HTERT RPE-1 (cell line): ENCODE measurements around the gene LRP11.
"Not testable (repeated sequence)": the region's sequence is repeated elsewhere in the genome, so short reads cannot be mapped to it uniquely, and the experiment has no call there.

Source experiments
- in situ Hi-C: fragments of 300-500 bp; cut with MboI; formaldehyde crosslinking; loops from 4 replicates; pipeline ENCODE4 v1.14.3; 2020; ENCODE audit warnings: low sequenced_read_pairs

The LRP11 gene

DNA sequence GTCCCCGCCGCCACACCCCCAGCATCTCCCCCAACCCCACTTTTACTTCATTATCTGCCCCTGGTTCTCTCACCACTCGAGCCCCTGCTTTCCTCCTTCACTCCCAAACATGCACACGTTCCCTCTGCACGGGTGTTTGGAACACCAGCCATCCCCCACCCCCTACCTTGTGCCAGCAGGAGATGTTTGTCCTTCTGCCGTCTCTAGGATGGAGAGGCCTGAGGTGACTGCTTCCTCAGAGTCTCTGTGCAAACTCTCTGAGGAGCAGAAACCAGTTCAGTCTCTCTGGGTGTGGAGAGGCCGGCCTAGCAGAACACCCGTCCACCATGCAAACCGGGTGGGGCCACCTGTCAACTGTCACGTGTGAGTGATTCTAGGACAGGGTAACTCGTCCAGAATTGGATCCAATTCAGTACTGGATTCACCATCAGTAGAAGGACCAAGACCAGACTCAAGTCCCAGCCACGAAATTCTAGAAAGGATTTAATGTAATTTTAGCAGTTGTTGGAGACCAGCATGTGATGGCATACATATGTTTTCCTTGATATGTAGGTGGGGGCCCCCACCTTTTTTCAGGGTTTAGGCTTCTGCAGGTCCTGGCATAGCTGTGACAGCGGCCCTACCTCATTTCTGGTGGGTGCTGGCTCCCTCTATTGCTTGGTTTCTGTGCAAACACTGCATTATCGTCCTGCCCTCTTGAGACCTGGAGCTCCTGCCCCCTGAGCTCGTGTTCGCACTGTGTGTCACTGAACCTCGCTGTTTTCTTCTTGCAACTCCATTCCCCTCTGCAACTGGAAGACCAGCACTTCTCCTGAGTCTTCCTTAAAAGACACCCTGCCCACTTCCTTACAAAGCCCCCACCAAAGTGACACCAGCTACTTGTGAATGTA is 33.9 kb upstream of the LRP11 start, which contains the start of gene RAET1E:
Gene RAET1E, minus strand, starts transcription at position 259 of the 890 bp plus-strand sequence. CDS start 7,212 bp downstream, outside the sequence.
- in situ Hi-C loops = no loop called here

DNA sequence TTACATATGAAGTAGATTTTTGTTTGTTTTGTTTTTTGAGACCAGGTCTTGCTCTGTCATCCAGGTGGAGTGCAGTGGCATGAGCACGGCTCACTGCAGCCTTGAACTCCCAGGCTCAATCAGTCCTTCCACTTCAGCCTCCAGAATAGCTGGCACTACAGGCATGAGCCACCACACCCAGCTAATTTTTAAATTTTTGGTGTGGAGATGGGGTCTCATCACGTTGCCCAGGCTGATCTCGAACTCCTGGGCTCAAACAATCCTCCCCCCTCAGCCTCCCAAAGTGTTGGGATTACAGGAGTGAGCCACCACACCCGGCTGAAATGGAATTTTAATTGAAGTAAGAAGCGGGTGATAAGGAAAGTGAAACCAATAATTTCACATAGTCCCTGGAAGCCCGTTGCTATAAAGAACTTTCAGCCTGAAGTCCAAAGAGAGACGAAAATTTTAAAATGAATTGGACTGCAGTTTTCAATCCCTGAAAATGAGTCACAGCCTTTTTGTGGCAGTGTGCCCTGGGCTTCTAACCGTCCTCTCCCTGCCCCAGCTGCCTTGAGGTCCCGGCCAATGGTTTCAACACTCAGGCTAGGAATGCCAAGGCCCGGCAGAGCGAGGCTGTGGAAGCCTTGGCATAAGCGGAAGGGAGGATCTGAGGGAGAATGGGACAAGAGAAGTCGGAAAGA is 33.0 kb upstream of the LRP11 start:
- in situ Hi-C loops = no loop called here

DNA sequence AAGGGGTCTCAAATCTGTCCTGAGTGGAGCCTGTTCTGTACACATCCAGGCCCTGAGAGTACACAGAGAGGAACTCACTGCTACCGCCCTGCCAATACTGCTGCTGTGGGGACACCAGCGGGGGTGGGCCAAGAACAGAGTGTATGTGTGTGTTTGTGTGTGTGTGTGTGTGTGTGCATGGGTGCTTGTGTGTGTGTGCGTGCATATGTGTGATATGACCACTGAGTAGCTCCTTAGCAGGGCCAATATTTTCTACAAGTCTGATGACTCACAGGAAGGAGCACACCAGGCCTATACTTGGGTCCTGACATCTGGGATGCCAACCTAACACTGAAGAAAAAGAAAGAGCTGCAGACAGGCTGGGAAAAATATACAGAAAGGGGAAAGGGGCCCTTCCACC is 32.3 kb upstream of the LRP11 start:
- in situ Hi-C loops = no loop called here

DNA sequence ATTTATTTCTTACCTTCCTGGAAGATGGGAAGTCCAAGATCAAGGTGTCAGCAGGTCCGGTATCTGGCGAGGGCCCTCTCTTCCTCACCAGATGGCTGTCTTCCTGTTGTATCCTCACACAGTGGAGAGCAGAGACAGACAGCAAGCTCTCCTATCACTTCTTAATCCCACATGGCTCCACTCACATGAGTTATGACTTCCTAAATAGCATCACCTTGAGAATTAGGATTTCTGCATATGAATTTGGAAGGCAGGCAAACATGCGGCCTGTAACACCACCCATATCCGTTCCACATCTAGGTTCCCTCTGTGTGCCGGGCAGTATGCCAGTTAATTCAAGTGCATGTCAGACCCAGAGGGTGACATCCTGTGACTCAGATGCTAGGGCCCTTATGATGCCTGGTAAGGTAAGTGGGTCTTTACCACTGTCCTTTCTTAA is 31.7 kb upstream of the LRP11 start:
- in situ Hi-C loops = no loop called here

DNA sequence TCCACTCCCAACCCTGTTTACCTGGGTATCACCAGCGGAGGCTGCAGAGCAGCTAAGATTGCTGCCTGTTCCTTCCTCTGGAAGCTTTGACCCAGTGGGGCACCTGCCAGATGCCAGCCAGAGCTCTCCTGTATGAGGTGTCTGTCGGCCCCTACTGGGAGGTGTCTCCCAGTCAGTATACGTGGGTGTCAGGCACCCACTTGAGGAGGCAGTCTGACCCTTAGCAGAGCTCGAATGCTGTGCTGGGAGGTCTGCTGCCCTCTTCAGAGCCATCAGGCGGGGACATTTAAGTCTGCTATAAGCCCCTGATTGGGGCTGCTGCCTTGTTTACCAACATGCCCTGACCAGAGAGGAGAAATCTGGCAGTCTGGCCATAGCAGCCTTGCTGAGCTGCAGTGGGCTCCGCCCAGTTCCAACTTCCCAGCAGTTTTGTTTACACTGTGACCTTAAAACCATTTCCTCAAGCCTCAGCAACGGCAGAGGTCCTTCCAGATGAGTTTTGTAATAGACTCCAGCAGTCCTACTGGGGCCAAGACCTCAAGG is 31.0 kb upstream of the LRP11 start:
- in situ Hi-C loops = no loop called here

DNA sequence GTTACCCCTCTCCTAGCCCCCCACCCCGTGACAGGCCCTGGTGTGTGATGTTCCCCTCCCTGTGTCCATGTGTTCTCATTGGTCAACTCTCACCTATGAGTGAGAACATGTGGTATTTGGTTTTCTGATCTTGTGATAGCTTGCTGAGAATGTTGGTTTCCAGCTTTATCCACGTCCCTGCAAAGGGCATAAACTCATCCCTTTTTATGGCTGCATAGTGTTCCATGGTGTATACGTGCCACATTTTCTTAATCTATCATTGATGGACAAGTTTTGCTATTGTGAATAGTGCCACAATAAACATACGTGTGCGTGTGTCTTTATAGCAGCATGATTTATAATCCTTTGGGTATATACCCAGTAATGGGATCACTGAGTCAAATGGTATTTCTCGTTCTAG is 27.7 kb upstream of the LRP11 start:
- in situ Hi-C loops = not testable (repeated sequence)

DNA sequence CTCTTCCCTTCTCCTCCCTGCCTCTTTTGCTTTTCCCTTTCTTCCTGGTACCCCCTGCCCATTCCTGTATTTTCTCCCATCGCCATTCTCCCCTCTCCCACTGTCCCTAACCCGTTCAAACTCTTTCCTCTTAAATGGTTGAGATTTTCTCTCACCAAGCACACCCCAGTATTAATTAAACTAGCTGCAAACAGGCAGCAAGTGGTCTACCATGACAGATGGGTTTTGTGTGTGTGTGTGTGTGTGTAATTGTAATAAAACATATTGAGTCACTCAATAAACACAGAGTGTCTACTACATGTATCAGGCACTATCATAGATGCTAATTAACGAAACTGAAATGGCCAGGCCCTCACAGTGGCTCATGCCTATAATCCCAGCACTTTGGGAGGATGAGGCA is 27.1 kb upstream of the LRP11 start:
- in situ Hi-C loops = no loop called here

DNA sequence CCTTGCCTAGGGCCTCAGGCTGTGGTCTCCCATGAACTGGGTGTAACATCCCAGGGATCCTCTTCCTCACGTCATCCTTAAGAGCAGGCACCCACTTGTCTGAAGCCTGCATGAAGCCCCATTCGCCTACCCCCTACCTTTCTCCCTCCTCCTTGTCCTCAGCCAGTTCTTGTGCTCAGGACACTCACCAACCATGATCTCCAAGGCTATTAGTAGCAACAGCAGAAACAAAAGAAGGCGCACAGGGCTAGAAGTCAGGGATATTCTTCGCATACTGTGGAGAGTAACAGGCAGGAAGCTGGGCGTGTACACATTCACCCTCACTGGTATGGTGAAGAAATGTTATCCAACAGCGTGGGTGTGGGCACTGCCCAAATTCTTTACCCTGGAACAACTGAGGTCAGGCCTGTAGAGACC is 26.5 kb upstream of the LRP11 start:
- in situ Hi-C loops = no loop called here

DNA sequence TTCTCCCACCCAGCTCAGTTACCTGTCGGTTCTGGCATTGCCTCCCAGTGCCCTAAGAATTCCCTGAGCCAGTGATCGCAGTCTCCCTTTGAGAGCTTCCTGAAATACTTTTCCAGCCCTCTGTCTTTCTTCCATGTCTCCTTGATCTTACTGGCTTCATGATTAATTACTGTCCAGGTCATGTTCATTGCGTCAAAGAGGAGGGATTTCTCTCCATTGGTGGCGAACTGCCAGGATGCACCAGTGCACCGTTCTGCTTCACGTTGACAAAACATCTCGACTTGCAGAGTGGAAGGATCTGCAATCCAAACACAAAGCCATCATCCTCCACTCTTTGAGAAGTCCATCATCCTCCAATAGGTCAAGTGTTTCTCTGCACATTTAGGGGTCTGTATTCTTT is 25.2 kb upstream of the LRP11 start:
- in situ Hi-C loops = no loop called here

DNA sequence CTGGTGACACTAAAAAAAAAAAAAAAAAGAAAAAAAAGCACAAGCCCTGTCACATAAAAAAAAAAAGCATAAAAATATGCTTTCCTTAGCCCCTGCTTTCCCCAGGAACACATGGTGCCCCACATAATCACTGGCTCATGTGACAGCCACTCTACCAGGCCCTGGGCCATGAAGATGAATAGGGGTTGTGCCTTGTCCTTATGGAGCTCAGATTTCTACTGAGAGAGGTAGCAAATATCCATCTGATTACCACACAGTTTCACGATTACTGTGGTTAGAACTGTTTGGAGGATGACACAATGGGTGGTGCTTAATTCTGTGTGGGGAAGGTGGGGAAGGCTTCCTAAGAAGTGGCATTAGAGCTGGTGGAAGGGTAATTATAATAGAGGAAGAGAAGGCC is 24.5 kb upstream of the LRP11 start:
- in situ Hi-C loops = no loop called here

DNA sequence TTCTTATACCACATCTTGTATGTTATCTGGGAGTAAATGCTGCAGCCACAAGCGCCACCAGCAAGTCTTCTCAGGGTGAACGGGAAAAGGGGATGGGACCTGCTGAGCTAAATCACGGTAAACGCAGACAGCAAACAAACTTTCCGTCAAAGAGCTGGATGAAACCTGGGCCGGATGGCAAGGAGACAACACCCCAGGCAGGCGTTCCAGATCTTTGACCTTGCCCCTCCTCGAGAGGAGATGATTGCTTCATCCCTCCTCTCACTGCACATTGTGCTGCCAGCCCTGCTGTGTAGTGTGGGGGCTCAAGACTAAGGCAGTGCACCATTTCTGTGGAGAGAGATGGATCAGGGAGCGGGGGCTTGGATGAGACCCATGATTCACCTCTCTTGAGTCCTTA is 23.9 kb upstream of the LRP11 start:
- in situ Hi-C loops = no loop called here

DNA sequence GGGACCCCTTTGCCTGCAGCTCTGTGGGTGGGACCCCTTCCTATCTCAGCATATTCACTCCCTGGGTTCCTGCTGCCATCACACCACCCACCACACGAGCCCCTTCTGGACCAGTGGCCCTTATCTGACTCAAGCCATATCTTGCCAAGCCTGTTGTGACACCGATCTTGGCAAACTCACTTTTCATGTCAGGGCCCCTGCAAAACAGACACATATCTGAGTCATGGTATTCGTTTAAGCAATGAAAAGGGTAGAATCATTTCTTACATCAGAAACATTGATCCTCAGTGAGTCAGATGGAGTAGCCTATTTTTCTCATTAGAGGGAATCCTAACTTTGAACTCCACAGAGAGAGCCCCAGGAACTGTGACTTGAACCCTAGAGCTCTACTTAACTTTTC is 23.2 kb upstream of the LRP11 start:
- in situ Hi-C loops = no loop called here

DNA sequence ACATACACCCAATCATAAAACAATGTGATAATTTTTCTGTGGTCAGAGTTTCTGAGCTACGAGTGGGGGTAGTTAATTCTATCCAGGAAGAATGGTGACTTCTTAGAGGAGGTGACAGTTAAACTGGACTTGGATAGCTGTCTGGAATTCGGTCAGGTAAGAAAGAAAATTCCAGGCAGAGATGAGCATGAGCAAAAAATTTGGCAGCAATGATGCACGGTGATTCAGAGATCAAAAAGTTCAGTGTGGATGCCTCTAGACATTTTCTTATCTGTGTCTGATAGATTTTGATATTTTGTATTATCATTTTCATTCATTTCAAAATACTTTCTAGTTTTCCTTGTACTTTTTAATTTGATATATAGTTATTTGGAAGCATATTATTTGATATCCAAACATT is 21.7 kb upstream of the LRP11 start:
- in situ Hi-C loops = no loop called here

DNA sequence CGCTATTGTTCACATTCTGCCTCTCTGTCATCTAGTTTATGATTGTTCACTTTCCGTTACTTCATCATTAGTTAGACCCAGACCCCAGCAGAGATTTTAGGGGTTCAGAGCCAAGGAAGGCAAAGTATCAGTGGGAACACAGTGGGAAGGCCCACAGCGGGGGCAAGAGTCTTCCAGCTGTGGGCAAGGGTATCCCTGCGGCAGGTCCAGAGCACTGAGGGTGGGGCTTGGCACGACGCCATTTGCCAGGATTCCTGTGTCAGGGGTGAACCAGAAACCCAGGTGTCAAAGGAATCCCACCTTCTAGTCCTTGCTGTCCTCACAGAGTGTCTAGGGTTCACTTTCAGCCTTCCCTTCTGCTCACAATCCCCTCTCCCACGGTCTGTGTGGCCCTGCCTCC is 20.5 kb upstream of the LRP11 start:
- in situ Hi-C loops = no loop called here

DNA sequence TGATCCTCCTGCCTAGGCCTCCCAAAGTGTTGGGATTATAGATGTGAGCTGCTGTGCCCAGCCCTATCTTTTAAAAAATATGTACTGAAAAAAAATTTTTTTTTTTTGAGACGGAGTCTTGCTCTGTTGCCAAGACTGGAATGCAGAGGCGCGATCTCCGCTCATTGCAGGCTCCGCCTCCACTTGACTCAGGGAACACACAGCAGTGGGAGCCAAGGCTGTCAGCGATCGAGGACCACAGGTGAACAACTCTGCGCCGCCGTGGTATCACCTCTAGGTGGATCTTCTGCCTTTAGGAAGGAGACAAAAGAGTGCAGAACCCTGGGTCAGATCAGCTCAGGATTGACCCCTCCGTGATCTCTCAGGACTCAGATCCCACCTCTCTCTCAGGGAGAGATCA is 20.1 kb upstream of the LRP11 start:
- in situ Hi-C loops = no loop called here

DNA sequence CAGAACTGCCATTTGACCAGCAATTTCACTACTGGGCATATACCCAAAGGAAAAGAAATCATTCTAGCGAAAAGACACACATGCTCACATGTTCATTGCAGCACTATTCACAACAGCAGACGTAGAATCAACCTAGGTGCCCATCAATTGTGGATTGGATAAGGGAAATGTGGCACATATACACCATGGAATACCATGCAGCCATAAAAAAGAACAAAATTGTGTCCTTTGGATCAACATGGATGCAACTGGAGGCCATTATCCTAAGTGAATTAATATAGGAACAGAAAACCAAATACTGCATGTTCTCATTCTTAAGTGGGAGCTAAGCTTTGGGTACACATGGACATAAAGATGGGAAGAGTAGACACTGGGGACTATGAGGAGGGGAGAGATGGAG is 17.7 kb upstream of the LRP11 start:
- in situ Hi-C loops = no loop called here

DNA sequence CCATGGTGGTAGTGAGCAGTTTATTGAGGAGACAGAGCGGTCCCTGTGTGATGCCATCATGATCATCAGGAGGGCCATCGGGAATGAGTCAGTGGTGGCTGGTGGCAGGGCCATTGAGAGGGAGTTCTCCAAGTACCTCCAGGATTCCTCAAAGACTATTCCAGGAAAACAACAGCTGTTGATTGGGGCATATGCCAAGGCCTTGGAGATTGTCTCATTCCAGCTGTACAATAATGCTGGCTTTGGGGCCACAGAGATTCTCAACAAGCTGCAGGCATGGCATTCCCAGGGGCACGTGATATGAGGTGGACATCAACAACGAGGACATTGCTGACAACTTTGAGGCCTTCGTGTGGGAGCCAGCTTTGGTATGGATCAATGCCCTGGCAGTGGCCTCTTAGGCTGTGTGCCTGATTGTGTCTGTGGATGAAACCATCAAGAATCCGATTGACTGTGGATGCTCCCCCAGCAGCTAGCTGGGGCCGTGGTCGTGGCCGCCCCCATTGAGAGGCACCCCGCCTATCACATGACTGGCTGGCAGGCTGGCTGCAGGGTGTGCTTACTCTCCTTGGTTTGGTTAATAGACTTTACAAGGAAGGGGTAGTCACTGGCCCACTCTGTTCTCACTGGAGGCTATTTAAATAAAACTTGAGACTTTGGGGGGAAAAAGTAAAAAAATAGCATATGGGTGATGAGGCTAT is 17.1 kb upstream of the LRP11 start:
- in situ Hi-C loops = no loop called here

DNA sequence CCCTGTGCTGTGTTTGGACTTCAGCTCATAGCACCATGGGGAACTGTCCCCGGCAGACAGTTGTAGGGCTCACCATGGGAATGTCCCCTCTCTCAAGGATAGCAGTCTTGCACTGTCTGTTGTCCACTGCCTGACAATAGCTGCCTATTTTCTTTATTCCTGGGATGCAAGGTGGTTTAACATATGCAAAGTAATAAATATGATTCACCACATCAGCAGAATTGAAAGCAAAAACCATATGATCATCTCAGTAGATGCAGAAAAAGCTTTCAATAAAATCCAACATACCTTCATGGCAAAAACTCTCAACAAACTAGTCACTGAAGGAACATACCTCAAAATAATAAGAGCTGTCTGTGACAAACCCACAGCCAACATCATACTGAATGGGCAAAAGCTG is 13.5 kb upstream of the LRP11 start:
- in situ Hi-C loops = no loop called here

DNA sequence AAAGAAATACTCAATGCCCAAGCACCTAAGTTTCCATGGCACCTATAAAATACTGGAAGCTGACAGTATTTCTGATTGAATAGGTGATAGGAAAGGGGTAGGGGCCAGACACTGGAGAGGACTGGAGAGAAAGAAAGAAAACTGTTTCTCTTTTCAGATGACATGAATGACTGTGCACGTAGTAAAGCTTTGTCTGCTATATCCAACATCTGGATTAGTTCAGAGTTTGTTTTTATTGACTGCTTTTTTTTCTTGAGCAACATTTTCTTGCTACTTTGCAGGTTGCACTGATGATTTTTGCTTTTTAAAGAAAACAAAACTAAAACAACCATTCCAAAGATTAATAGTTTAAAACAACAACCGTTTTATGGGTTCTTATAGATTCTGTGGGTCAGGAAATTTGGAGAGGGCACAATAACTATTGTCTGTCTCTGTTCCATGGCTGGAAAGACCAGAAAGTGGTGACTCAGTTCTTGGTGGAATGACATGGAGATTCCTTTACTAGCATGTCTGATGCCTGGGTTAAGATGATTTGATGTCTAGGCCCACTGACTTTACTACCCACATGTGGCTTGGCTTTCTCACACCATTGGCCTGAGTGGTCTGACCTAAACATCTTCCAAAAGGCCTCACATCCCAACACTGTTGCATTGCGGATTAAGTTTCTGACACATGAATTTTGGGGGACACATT is 12.2 kb upstream of the LRP11 start:
- in situ Hi-C loops = no loop called here

DNA sequence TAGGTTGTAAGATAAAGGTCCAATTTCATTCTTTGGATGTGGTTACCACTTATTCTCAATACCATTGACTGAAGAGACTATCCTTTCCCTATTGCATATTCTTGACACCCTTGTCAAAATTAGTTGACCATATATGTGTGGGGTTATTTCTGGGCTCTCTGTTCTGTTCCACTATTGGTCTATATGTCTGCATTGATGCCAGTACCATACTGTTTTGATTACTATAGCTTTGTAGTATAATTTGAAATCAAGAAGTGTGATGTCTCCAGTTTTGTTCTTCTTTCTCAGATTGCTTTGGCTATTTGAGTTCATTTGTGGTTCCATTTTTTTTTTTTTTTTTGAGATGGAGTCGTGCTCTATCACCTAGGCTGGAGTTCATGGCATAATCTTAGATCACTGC is 8.1 kb upstream of the LRP11 start:
- in situ Hi-C loops = no loop called here

DNA sequence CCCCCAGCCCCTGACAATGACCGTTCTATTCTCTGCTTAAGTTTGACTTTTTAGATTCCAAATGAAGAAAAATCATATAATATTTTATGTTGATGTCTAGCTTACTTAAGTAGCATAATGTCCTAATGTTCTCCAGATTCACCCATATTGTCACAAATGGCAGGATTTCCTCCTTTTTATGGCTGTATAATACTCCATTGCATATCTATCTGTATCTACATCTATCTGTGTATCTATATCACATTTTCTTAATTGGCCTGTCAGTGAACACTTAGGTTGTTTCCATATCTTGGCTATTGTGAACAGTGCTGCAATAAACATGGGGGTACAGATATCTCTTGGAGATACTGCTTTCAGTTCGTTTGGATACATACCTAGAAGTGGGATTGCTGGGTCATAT is 7.0 kb upstream of the LRP11 start:
- in situ Hi-C loops = no loop called here
